A673 (cell line): ENCODE results near the gene TNFAIP3. TPM values are rescaled to one million over a fixed set of nuclear protein-coding genes. Genes with fewer than 3 reads are reported as not detected.

Experiments used
- BruUV-seq: library from RNA; stranded (reverse); fragments of 400-500 nt; replicated peaks from 2 replicates; lab custom pipeline; 2021; lab: Mats Ljungman, UMichigan
- CTCF ChIA-PET: fragments of 300-600 bp; sonication (Branson Sonifier 250); formaldehyde crosslinking; loops from one replicate; lab custom pipeline; 2022; ENCODE audit warnings: antibody characterized with exemption; lab: Charles Lee
- POLR2A ChIA-PET: fragments of 300-600 bp; sonication (Branson Sonifier 250); formaldehyde crosslinking; loops from one replicate; lab custom pipeline; 2022; ENCODE audit warnings: antibody characterized with exemption; ENCODE audit not compliant: low non-redundant PET; lab: Charles Lee
- DNase-seq: peaks from one replicate; pipeline ENCODE4 v3.0.0-alpha.2; 2015; ENCODE audit warnings: low spot score
- H3K27ac ChIP-seq: fragments of 200-600 bp; sonication (generic); 2 replicates; pipeline ENCODE4 v1.5.1; 2016; ENCODE audit warnings: mixed run types, low read depth, mild to moderate bottlenecking, mixed read lengths, antibody characterized with exemption, low read length; ENCODE audit not compliant: poor library complexity, severe bottlenecking
- H3K27me3 ChIP-seq: fragments of 200-600 bp; sonication (generic); replicated peaks from 2 replicates; pipeline ENCODE4 v1.6.1; 2017; ENCODE audit warnings: mixed run types, low read depth, mild to moderate bottlenecking, mixed read lengths, antibody characterized with exemption, low read length; ENCODE audit not compliant: insufficient read depth, poor library complexity
- H3K36me3 ChIP-seq: fragments of 200-600 bp; sonication (generic); 2 replicates; pipeline ENCODE4 v1.6.1; 2016; ENCODE audit warnings: mixed run types, mild to moderate bottlenecking, mixed read lengths, antibody characterized with exemption, low read length; ENCODE audit not compliant: insufficient read depth, poor library complexity, severe bottlenecking
- H3K4me1 ChIP-seq: fragments of 200-600 bp; sonication (generic); 2 replicates; pipeline ENCODE4 v1.6.1; 2017; ENCODE audit warnings: mixed run types, mild to moderate bottlenecking, mixed read lengths, antibody characterized with exemption, low read length; ENCODE audit not compliant: insufficient read depth, poor library complexity, severe bottlenecking
- H3K4me3 ChIP-seq: fragments of 200-600 bp; sonication (generic); 2 replicates; pipeline ENCODE4 v1.5.1; 2016; ENCODE audit warnings: low read depth, mixed run types, mild to moderate bottlenecking, mixed read lengths, low read length; ENCODE audit not compliant: poor library complexity, severe bottlenecking
- H3K9me3 ChIP-seq: fragments of 200-600 bp; sonication (generic); 2 replicates; pipeline ENCODE4 v1.6.1; 2016; ENCODE audit warnings: mixed run types, low read depth, mild to moderate bottlenecking, mixed read lengths, antibody characterized with exemption, low read length; ENCODE audit not compliant: poor library complexity, severe bottlenecking
- EZH2 ChIP-seq: fragments of 200-600 bp; sonication (generic); IDR thresholded peaks from 2 replicates; pipeline ENCODE4 v1.6.1; 2017; ENCODE audit warnings: borderline replicate concordance, low read depth, mild to moderate bottlenecking, mixed read lengths, antibody characterized with exemption, low read length; ENCODE audit not compliant: poor library complexity, severe bottlenecking
- intact Hi-C: fragments of 100-400 bp; cut with micrococcal nuclease; formaldehyde crosslinking; loops from one replicate; pipeline ENCODE4 v1.10.0; 2022; ENCODE audit not compliant: unreplicated experiment
- total RNA-seq: library from RNA; stranded (reverse); gene quantifications from 2 replicates; pipeline ENCODE4 v1.2.3, GENCODE V29; 2021
- TF ChIP-seq, protein P1 (sequence below): fragments of 300-800, 200-600 bp; sonication (generic); conservative IDR thresholded peaks from 2 replicates; pipeline ENCODE4 v1.5.1; 2017; ENCODE audit warnings: low read depth, mild to moderate bottlenecking, antibody characterized with exemption, low read length, moderate library complexity, mixed read lengths

The TNFAIP3 gene
- total RNA-seq, 1 experiment from 2014 or later: 12.7 TPM

DNA sequence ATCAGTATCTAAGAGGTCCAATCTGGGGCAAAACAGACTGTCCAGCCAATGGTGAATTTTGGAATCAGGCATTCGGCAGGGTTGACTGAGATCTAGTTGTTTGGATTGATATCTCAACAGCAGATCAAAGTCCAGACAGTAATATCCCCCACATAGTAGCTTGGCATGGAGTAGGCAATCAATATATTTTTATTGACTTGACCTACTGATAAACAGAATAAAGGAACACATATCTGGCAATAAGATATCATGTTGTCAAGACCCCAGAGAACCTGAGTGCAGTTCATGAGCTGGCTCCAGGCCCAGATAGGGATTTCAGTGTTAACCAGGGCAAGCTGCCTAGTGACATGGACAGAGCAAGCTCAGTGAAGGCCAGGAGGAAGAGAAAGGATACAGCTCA lies 34.4 kb downstream of the TNFAIP3 start:
- Histone ChIP-seq H3K9me3 (no peaks in the 10 kb centered on the region), H3K4me1 (no peaks in the 10 kb centered on the region), H3K27ac (no peak overlapping the region), H3K27me3 (no peaks in the 10 kb centered on the region), H3K4me3 (no peak overlapping the region), H3K36me3 (no peaks in the 10 kb centered on the region)
- no peak for DNase-seq
- no TSS peak for BruUV-seq
- ChIA-PET POLR2A (no interaction called here), CTCF (no interaction called here)
- TF ChIP-seq EZH2: no peak
- TF ChIP-seq, protein P1, sequence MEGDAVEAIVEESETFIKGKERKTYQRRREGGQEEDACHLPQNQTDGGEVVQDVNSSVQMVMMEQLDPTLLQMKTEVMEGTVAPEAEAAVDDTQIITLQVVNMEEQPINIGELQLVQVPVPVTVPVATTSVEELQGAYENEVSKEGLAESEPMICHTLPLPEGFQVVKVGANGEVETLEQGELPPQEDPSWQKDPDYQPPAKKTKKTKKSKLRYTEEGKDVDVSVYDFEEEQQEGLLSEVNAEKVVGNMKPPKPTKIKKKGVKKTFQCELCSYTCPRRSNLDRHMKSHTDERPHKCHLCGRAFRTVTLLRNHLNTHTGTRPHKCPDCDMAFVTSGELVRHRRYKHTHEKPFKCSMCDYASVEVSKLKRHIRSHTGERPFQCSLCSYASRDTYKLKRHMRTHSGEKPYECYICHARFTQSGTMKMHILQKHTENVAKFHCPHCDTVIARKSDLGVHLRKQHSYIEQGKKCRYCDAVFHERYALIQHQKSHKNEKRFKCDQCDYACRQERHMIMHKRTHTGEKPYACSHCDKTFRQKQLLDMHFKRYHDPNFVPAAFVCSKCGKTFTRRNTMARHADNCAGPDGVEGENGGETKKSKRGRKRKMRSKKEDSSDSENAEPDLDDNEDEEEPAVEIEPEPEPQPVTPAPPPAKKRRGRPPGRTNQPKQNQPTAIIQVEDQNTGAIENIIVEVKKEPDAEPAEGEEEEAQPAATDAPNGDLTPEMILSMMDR: no peak
- intact Hi-C loops: no loop called here

DNA sequence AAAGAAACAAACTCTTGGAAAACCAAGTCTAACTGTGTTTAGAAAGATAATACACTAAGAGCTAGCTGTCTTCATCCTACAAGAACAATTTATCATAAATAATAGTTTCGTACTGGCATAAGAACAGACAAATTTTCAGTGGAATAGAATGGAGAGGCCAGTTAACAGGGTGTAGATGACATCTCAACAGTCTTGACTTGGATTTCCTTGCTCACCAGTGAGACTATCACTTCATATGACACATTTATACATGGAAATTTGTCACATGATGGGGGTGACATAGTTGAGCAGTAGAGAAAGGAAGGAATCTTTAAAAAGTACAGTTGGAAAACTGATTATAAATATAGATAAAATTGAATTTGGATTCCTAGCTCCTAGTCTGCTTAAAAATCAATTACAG lies 35.6 kb downstream of the TNFAIP3 start:
- Histone ChIP-seq H3K27ac (no peak overlapping the region), H3K27me3 (peaks cover 7% of the 10 kb centered on the region), H3K4me3 (no peak overlapping the region), H3K9me3 (no peaks in the 10 kb centered on the region), H3K36me3 (no peaks in the 10 kb centered on the region), H3K4me1 (no peaks in the 10 kb centered on the region)
- ChIA-PET POLR2A (no interaction called here), CTCF (no interaction called here)
- intact Hi-C loops: no loop called here
- BruUV-seq: no TSS peak
- TF ChIP-seq EZH2: no peak
- TF ChIP-seq, protein P1: no peak
- DNase-seq: no peak

DNA sequence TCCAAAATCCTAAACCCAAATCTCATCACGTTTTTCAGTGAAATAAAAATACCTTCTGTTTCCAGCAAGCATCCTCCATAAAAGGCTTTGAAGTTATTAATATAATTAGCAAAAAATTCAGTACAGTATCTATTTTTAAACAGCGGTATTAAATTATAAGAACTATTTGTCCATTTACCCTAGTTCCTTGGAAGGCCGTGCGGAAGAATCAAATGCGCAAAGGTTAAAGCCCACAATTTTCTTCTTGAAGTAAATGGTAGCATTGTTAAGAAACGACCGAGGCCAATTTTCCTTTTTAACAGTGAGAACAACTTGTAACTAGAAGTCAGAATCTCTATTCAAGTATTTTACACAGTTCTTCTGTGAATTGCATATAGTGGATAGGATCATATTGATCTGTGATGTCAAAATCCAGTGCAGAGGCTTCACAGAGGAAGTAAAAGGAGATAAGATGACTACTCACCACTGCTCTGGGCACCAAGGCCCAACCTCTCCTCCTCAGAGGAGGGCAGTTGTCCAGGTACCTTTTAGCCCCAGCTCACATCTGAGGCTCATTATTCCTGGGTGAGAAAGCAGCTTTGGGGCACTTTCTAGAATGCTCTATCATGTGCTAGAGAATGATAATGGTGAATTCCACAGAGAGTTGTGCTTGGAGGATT lies 36.3 kb downstream of the TNFAIP3 start:
- ChIA-PET POLR2A (no interaction called here), CTCF (no interaction called here)
- intact Hi-C loops: no loop called here
- Histone ChIP-seq H3K27me3 (peaks cover 7% of the 10 kb centered on the region), H3K4me1 (no peaks in the 10 kb centered on the region), H3K4me3 (no peak overlapping the region), H3K9me3 (no peaks in the 10 kb centered on the region), H3K36me3 (no peaks in the 10 kb centered on the region), H3K27ac (no peak overlapping the region)
- TF ChIP-seq EZH2: no peak
- TF ChIP-seq, protein P1: no peak
- DNase-seq: no peak
- no TSS peak for BruUV-seq
